ENCODE measurements around the gene TNFSF9. TPM values are rescaled to one million over a fixed set of nuclear protein-coding genes. Genes with fewer than 3 reads are reported as not detected.

Gene TNFSF9
- total RNA-seq, 1 donor from 2014 or later, result 0.38 TPM

DNA sequence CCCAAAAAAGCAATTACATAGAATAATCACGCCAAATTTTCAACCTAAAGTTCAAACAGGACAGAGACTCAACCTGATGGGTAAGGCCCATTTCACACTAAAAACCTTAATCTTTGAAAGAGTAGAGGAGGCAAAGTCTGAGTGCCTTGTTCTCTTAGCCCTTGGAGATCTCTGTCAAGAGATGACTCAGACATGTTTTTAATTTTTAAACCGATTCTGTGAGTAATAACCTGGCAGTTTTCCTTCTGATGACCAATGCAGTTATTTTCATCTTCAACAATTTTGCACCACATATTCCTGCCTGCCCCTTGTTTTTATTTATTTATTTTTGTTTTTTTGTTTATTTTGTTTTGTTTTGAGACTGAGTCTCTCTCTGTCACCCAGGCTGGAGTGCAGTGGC, 11.5 kb upstream of the TNFSF9 start:
- Histone ChIP-seq H3K4me3 (no peak overlapping the region), H3K27ac (replicated peaks) (no peak overlapping the region), H3K36me3 (no peaks in the 10 kb centered on the region), H3K4me1 (peaks cover 32% of the 10 kb centered on the region), H3K27me3 (ENCODE audit: low read depth) (peaks cover 14% of the 10 kb centered on the region), H3K9me3 (replicated peaks) (no peaks in the 10 kb centered on the region)
- DNase-seq, result no peak
- TF ChIP-seq, protein P1, sequence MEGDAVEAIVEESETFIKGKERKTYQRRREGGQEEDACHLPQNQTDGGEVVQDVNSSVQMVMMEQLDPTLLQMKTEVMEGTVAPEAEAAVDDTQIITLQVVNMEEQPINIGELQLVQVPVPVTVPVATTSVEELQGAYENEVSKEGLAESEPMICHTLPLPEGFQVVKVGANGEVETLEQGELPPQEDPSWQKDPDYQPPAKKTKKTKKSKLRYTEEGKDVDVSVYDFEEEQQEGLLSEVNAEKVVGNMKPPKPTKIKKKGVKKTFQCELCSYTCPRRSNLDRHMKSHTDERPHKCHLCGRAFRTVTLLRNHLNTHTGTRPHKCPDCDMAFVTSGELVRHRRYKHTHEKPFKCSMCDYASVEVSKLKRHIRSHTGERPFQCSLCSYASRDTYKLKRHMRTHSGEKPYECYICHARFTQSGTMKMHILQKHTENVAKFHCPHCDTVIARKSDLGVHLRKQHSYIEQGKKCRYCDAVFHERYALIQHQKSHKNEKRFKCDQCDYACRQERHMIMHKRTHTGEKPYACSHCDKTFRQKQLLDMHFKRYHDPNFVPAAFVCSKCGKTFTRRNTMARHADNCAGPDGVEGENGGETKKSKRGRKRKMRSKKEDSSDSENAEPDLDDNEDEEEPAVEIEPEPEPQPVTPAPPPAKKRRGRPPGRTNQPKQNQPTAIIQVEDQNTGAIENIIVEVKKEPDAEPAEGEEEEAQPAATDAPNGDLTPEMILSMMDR (IDR thresholded peaks at IDR 0.05; ENCODE audit: borderline replicate concordance), result no peak
- intact Hi-C loops (cut with micrococcal nuclease), result loop anchor here (10.0 kb wide), 1 partner anchor 116 kb away; no protein-coding TSS in a partner anchor

DNA sequence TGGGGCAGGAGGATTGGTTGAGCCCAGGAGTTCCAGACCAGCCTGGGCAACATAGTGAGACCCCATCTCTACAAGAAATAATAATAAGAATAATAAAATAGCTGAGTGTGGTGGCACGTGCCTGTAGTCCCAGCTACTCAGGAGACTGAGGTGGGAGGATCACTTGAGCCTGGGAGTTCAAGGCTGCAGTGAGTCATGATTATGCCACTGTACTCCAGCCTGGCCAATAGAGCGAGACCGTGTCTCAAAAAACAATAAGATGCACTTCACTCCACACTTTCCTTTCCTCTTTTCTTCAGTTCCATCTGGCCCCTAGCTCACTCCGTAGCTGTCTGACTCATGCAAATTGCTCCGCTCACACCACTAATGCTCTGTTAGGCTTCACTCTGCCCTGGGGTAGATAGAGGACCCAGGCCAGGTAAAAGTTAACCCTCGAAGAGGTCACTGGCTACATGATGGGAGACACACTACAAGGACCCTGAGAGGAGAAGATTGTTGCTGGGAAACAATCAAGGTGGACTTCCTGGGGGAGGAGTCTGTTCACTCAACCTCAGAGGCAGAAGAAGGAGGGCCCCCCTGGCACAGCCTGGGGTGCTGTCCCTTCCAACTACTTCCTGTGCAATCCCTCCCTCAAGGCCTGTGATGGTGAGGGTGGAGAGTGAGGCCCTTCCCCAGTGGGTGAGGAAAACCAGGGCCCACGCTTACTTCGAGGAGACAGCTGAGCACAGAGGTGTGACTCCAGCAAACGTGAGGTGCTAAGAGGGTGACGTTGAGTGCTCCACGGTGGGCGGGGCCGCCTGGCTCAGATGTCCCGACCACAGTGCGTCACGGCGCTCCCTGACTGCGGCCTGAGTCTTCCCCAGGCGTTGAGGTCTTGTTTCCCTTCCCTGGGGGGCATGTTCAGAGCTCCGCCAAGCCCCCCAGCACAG, 8.8 kb upstream of the TNFSF9 start:
- no peak overlapping the region for H3K27ac ChIP-seq (replicated peaks)
- no peak for DNase-seq
- intact Hi-C loops (cut with micrococcal nuclease), result no loop called here
- TF ChIP-seq, protein P1 (IDR thresholded peaks at IDR 0.05; ENCODE audit: borderline replicate concordance), result no peak
- no peak overlapping the region for H3K4me3 ChIP-seq
- H3K9me3 ChIP-seq (replicated peaks), result no peaks in the 10 kb centered on the region
- H3K4me1 ChIP-seq, result peaks cover 34% of the 10 kb centered on the region
- H3K36me3 ChIP-seq, result no peaks in the 10 kb centered on the region
- H3K27me3 ChIP-seq (ENCODE audit: low read depth), result peaks cover 14% of the 10 kb centered on the region

DNA sequence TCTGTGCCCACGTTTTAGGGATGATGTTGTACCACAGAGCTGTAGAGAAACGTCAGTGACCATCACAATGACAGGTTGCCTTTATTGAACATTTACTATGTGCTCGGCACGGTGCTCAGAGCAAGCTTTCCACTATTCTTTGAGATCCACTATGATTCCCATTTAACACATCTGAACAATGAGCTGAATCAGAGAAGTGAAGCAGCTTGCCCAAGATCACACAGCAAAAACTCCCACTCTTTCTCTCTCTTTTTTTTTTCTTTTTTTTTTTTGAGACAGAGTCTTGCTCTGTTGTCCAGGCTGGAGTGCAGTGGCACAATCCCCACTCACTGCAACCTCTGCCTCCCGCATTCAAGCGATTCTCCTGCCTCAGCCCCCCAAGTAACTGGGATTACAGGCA, 8.1 kb upstream of the TNFSF9 start:
- H3K36me3 ChIP-seq, result no peaks in the 10 kb centered on the region
- no peaks in the 10 kb centered on the region for H3K9me3 ChIP-seq (replicated peaks)
- H3K27me3 ChIP-seq (ENCODE audit: low read depth), result peaks cover 14% of the 10 kb centered on the region
- intact Hi-C loops (cut with micrococcal nuclease), result no loop called here
- peaks cover 28% of the 10 kb centered on the region for H3K4me1 ChIP-seq
- no peak for DNase-seq
- no peak overlapping the region for H3K4me3 ChIP-seq
- H3K27ac ChIP-seq (replicated peaks), result no peak overlapping the region
- TF ChIP-seq, protein P1 (IDR thresholded peaks at IDR 0.05; ENCODE audit: borderline replicate concordance), result no peak

DNA sequence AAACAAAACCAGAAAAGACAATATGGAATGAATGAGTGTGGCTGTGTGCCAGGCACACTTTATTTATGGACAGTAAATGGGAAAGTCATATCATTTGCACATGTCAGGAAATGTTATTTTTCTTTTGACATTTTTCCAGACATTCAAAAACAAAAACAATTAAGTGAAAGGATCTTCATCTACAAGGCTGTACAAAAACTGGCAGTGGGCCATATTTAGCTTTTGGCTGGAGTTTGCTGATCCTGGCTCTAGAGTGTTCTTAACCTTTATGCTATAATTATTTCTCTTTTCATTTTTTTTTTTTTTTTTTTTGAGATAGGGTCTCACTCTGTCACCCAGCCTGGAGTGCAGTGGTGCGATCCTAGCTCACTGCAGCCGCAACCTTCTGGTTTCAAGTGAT, 6.5 kb upstream of the TNFSF9 start:
- H3K9me3 ChIP-seq (replicated peaks), result no peaks in the 10 kb centered on the region
- H3K27me3 ChIP-seq (ENCODE audit: low read depth), result peaks cover 14% of the 10 kb centered on the region
- no peaks in the 10 kb centered on the region for H3K36me3 ChIP-seq
- peaks cover 30% of the 10 kb centered on the region for H3K4me1 ChIP-seq
- H3K4me3 ChIP-seq, result no peak overlapping the region
- TF ChIP-seq, protein P1 (IDR thresholded peaks at IDR 0.05; ENCODE audit: borderline replicate concordance), result no peak
- H3K27ac ChIP-seq (replicated peaks), result no peak overlapping the region
- intact Hi-C loops (cut with micrococcal nuclease), result no loop called here
- DNase-seq, result no peak

DNA sequence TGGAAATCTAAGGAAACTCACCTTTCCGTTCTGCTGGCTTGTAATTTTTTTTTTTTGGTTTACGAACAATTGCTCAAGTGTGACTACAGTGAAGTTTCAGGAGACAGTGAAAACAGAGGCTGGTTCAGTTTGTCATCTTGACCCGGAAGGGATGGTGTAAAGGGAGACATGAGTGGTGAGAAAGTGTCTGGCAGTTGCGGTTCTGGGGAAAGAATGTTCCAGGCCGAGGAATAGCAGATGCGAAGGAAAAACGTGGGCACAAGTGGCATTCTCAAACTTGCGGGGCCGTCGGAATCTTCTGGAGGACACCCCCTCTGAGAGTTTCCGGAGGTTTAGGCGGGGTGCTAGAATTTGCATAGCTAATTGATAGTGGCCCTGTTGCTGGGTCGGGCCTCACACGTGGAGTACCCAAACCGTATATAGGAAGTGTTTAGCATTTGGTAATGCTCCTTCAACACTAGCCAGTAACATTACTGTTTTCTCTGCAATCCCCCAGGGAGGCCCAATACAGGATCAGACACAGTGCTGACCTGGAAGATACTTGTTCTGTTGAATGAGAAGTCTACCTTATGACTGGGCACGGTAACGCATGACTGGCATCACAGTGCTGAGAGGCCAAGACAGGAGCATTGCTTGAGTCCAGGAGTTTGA, 2.8 kb upstream of the TNFSF9 start:
- intact Hi-C loops (cut with micrococcal nuclease), result no loop called here
- Histone ChIP-seq H3K9me3 (replicated peaks) (no peaks in the 10 kb centered on the region), H3K27me3 (ENCODE audit: low read depth) (peaks cover 15% of the 10 kb centered on the region), H3K36me3 (no peaks in the 10 kb centered on the region), H3K4me3 (no peak overlapping the region), H3K27ac (replicated peaks) (peak overlapping the region; percentile 39), H3K4me1 (peaks cover 56% of the 10 kb centered on the region)
- DNase-seq, result no peak
- TF ChIP-seq, protein P1 (IDR thresholded peaks at IDR 0.05; ENCODE audit: borderline replicate concordance), result no peak

Measured in left ventricle myocardium inferior (tissue), 1 donor.